Small intestine (tissue), 7 donors: ENCODE results near the gene GRK5. TPM values are rescaled to one million over a fixed set of nuclear protein-coding genes. Genes with fewer than 3 reads are reported as not detected.

Experiments used
- DNase-seq, 2 donors: peaks; one replicate each; pipeline versions ENCODE4 v3.0.0 to v3.0.0-alpha.2; 2013
- FAIRE-seq: peaks from 2 replicates; lab custom pipeline; 2012; peaks lifted over from hg19 to GRCh38; lab: Jason Lieb, UNC
- H3K27ac ChIP-seq, 3 donors: one replicate each; pipeline ENCODE4 v1.5.1; 2013; ENCODE audit warnings: low read length in 2 of 3, mild to moderate bottlenecking in 2 of 3, control low read depth in 1 of 3, inconsistent platforms in 1 of 3, low read depth in 1 of 3, moderate library complexity in 1 of 3
- H3K27me3 ChIP-seq, 3 donors: one replicate each; pipeline ENCODE4 v1.6.1; 2013; ENCODE audit warnings: low read length in 3 of 3, inconsistent platforms in 1 of 3; ENCODE audit not compliant: control insufficient read depth in 3 of 3, insufficient read depth in 3 of 3
- H3K36me3 ChIP-seq, 3 donors: one replicate each; pipeline ENCODE4 v1.6.1; 2013; ENCODE audit warnings: low read length in 3 of 3, inconsistent platforms in 1 of 3, low read depth in 1 of 3, mild to moderate bottlenecking in 1 of 3, moderate library complexity in 1 of 3; ENCODE audit not compliant: control insufficient read depth in 3 of 3, insufficient read depth in 2 of 3
- H3K4me1 ChIP-seq, 3 donors: one replicate each; pipeline ENCODE4 v1.6.1; 2013; ENCODE audit warnings: low read length in 2 of 3, inconsistent platforms in 1 of 3, low read depth in 1 of 3, mild to moderate bottlenecking in 1 of 3, moderate library complexity in 1 of 3; ENCODE audit not compliant: control insufficient read depth in 3 of 3, insufficient read depth in 2 of 3
- H3K4me3 ChIP-seq, 3 donors: one replicate each; pipeline ENCODE4 v1.5.1; 2013; ENCODE audit warnings: low read length in 3 of 3, control low read depth in 1 of 3, inconsistent platforms in 1 of 3, low read depth in 1 of 3, mild to moderate bottlenecking in 1 of 3, moderate library complexity in 1 of 3
- H3K9me3 ChIP-seq, 2 donors: one replicate each; pipeline ENCODE4 v1.6.1; 2013; ENCODE audit warnings: low read depth in 1 of 2, low read length in 1 of 2; ENCODE audit not compliant: control insufficient read depth in 2 of 2, insufficient read depth in 1 of 2
- WGBS, 3 donors: extraction: QIAGEN DNeasy Blood & Tissue Kit; methylation state at CpG; one replicate each; pipeline ENCODE4 v1.1.7; 2013; 5-methylcytosine and 5-hydroxymethylcytosine counted together
- polyA plus RNA-seq, 4 donors: library from polyadenylated mRNA; stranded (reverse) in 3 of 4; unstranded in 1 of 4; fragments of 200-250 nt in 3 of 4; fragments of 120-200 nt in 1 of 4; gene quantifications; one replicate each; pipeline versions ENCODE4 v1.2.1 to v1.2.3, GENCODE V29; 2013
- donor health status: healthy with polysubstance abuse.
- donor health status: control.
- donor health status: control.
- donor health status: Bipolar disorder and iron deficiency.
- donor health status: healthy.

Gene GRK5
- polyA plus RNA-seq, 4 donors = 21.6 to 50.5 (median 26.0) TPM

DNA sequence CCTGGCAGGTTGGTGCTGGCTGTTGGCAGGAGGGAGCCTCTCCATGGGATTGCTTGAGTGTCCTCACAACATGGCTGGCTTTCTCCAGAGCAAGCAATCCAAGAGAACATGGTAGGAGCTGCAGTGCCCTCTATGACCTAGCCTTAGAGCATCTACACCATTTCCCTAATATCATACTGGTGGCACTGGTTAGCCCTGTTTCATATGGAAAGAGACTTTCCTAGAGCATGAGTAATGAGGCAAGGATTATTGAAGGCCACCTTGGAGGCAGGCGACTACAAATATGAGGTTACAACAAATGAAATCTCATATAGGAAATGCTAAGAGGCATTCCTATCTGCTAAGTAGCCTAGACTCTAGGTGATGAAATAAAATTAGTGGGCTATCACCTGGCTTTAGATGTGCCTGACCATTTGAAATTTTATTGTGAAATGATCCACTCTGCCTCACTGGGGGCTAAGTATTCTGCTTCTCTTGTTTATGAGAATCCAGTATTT, 181.5 kb downstream of the GRK5 start:
- FAIRE-seq = no peak
- peaks cover 0 to 63% (median 0%) of the 10 kb centered on the region in 3 donors for H3K36me3 ChIP-seq
- H3K4me3 ChIP-seq = no peak overlapping the region
- peaks cover 0 to 10% of the 10 kb centered on the region in 2 donors for H3K9me3 ChIP-seq
- DNase-seq = no peak
- no peaks in the 10 kb centered on the region for H3K27me3 ChIP-seq
- H3K4me1 ChIP-seq = no peaks in the 10 kb centered on the region
- no peak overlapping the region for H3K27ac ChIP-seq
- WGBS, 3 donors = 95 to 100% (median 100%) methylated on average over 1 of the region's 1 CpG

DNA sequence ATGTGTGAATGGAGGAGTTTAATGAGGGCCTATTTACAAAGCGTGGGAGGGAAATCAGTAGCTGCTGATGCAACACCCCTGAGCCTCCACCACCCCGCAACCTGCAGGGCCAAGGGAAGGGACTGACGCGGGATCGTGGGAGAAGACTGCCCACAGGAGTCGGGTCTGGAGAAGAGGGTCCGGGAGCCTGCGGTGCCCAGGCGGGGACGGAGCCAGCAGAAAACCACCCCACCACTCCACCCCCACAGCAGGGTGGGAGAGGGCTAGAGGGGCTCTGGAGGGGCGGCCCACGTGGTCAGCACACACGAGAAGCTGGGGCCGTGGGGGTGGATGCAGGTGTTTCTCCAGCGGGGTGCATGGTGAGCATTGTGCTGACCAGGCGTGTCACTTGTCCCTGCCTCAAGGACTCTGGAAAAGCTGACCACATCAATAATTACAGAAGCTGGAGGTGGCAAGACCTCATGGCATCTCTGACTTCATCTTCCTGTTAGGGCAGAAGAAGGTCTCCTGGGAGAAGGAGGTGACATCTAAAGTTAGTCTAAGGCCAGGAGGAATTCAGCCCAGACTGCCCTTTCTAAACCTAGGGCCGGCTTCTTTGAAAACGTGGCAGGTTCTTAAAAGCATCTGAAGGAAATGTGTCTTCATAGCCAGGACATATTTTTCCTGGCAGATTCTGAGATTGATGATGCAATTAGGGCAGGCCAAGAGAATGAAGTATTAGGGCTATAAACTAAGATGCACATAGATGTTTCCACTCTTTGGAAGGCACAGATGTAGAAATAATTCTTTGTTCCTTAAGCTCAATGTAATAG, 184.3 kb downstream of the GRK5 start:
- H3K4me3 ChIP-seq = no peak overlapping the region
- no peak for DNase-seq
- 84 to 92% (median 85%) methylated on average over 16 to 18 of the region's 18 CpGs for WGBS, 3 donors

GRCh38 chr10:119393019-119393418, 185.6 kb downstream of the GRK5 start:
- Histone ChIP-seq H3K27me3 (no peaks in the 10 kb centered on the region), H3K4me1 (peaks cover 0 to 6% (median 2%) of the 10 kb centered on the region in 3 donors), H3K27ac (peak overlapping the region in 1 of 3 donors; percentile 51), H3K9me3 (peaks cover 0 to 5% of the 10 kb centered on the region in 2 donors), H3K36me3 (peaks cover 0 to 50% (median 3%) of the 10 kb centered on the region in 3 donors), H3K4me3 (no peak overlapping the region)
- DNase-seq = no peak
- no peak for FAIRE-seq
- WGBS, 3 donors = 84 to 91% (median 84%) methylated on average over 13 of the region's 13 CpGs

More for the DNA sequence above, 184.3 kb downstream of the GRK5 start:
- FAIRE-seq = no peak
- peaks cover 0 to 8% of the 10 kb centered on the region in 2 donors for H3K9me3 ChIP-seq
- H3K27me3 ChIP-seq = no peaks in the 10 kb centered on the region
- peaks cover 0 to 6% (median 2%) of the 10 kb centered on the region in 3 donors for H3K4me1 ChIP-seq
- H3K36me3 ChIP-seq = peaks cover 0 to 49% (median 0%) of the 10 kb centered on the region in 3 donors
- H3K27ac ChIP-seq = no peak overlapping the region

GRCh38 chr10:119393421-119393820, 186.1 kb downstream of the GRK5 start:
- peaks cover 0 to 6% (median 2%) of the 10 kb centered on the region in 3 donors for H3K4me1 ChIP-seq
- no peak overlapping the region for H3K4me3 ChIP-seq
- 80 to 94% (median 85%) methylated on average over 11 of the region's 11 CpGs for WGBS, 3 donors
- H3K9me3 ChIP-seq = peaks cover 0 to 3% of the 10 kb centered on the region in 2 donors
- FAIRE-seq (no peak), DNase-seq (no peak)
- peaks cover 0 to 52% (median 3%) of the 10 kb centered on the region in 3 donors for H3K36me3 ChIP-seq
- peak overlapping the region in 1 of 3 donors; percentile 51 for H3K27ac ChIP-seq
- no peaks in the 10 kb centered on the region for H3K27me3 ChIP-seq

GRCh38 chr10:119393845-119394244, 186.5 kb downstream of the GRK5 start:
- H3K27me3 ChIP-seq = no peaks in the 10 kb centered on the region
- H3K9me3 ChIP-seq = no peaks in the 10 kb centered on the region
- DNase-seq (no peak), FAIRE-seq (no peak)
- H3K4me3 ChIP-seq = no peak overlapping the region
- H3K4me1 ChIP-seq = peaks cover 0 to 8% (median 2%) of the 10 kb centered on the region in 3 donors
- 89 to 95% (median 92%) methylated on average over 4 of the region's 4 CpGs for WGBS, 3 donors
- peak overlapping the region in 1 of 3 donors; percentile 47 for H3K27ac ChIP-seq
- H3K36me3 ChIP-seq = peaks cover 0 to 52% (median 3%) of the 10 kb centered on the region in 3 donors

GRCh38 chr10:119394657-119395279, 187.4 kb downstream of the GRK5 start:
- DNase-seq (no peak), FAIRE-seq (no peak)
- H3K4me3 ChIP-seq = no peak overlapping the region
- WGBS, 3 donors = 68 to 87% (median 70%) methylated on average over 9 to 11 of the region's 11 CpGs
- H3K36me3 ChIP-seq = peaks cover 0 to 58% (median 3%) of the 10 kb centered on the region in 3 donors
- H3K27me3 ChIP-seq = no peaks in the 10 kb centered on the region
- H3K4me1 ChIP-seq = peaks cover 0 to 15% (median 2%) of the 10 kb centered on the region in 3 donors
- peak overlapping the region in 1 of 3 donors; percentile 92 for H3K27ac ChIP-seq
- H3K9me3 ChIP-seq = no peaks in the 10 kb centered on the region

- DNase-seq (no peak), FAIRE-seq (no peak)
- Histone ChIP-seq H3K36me3 (peaks cover 0 to 65% (median 3%) of the 10 kb centered on the region in 3 donors), H3K27me3 (no peaks in the 10 kb centered on the region), H3K4me3 (no peak overlapping the region), H3K9me3 (no peaks in the 10 kb centered on the region), H3K4me1 (peaks cover 0 to 15% (median 2%) of the 10 kb centered on the region in 3 donors), H3K27ac (peak overlapping the region in 1 of 3 donors; percentile 92)
- 63 to 76% (median 70%) methylated on average over 24 of the region's 24 CpGs for WGBS, 3 donors
These were observed 188.1 kb downstream of the GRK5 start for GRCh38 chr10:119395280-119396007.
